GM19397 (cell line): ENCODE measurements around the gene IFI44L.

ENCODE experiments used
- ATAC-seq: cut with Tn5 transposase; IDR thresholded peaks from one replicate; pipeline ENCODE4 v1.9.1; 2021; ENCODE audit warnings: mild to moderate bottlenecking, moderate library complexity; ENCODE audit not compliant: unreplicated experiment

IFI44L gene

DNA sequence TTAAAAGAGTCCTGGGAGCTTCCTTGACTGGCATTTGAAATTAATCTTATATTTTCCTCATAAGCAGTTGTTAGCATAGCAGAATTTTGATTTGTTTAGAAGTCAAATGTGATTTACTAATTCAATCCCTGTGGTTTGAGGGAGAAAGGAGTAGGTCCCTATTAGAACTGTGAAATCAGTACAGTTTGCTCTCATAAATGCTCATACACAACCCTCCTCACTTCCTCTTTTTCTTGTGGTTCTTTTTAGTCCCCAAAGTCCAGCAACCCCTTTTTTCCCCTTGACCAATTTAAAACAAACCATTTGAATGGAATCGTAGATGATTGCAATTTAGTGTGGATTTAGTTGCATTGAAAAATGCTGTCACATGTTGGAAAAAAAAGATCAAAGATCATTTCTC lies 20.2 kb downstream of the IFI44L start:
- ATAC-seq = no peak

- ATAC-seq = no peak
These were observed 21.3 kb downstream of the IFI44L start for GRCh38 chr1:78641558-78641957.

GRCh38 chr1:78645723-78646122 lies 25.5 kb downstream of the IFI44L start:
- ATAC-seq = no peak

DNA sequence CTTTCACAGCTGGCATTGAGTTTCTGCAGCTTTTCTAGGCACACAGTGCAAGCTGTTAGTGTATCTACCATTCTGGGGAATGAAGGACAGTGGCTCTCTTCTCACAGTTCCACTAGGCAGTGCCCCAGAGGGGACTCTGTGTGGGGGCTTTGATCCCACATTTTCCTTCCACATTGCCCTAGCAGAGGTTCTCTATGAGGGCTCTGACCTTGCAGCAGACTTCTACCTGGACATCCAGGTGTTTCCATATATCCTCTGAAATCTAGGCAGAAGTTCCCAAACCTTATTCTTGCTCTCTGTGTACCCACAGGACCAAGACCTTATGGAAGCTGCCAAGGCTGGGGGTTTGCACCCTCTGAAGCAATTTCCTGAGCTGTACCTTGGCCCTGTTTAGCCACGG lies 27.0 kb downstream of the IFI44L start:
- no peak for ATAC-seq

GRCh38 chr1:78649628-78650027 lies 29.4 kb downstream of the IFI44L start, which contains the start of gene IFI44:
TSS of gene IFI44 (plus strand) at chr1:78649831. CDS start at chr1:78650196, 365 bp downstream.
- peak; percentile 72 for ATAC-seq

- no peak for ATAC-seq
These were observed 29.9 kb downstream of the IFI44L start for GRCh38 chr1:78650114-78650660.

DNA sequence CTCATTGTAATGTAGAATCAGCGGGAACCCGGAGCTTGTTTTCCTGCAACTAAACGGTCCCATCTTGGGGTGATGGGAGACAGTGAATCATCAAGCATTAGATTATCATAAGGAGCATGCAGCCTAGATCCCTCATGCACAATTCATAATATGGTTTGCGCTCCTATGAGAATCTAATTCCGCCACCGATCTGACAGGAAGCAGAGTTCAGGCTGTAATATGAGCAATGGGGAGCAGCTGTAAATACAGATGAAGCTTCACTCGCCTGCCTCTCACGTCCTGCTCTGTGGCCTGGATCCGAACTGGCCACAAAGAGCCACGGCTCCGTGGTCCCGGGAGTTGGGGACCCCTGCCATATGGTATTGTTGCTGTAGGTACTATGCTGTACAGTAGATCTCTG lies 31.0 kb downstream of the IFI44L start:
- no peak for ATAC-seq

DNA sequence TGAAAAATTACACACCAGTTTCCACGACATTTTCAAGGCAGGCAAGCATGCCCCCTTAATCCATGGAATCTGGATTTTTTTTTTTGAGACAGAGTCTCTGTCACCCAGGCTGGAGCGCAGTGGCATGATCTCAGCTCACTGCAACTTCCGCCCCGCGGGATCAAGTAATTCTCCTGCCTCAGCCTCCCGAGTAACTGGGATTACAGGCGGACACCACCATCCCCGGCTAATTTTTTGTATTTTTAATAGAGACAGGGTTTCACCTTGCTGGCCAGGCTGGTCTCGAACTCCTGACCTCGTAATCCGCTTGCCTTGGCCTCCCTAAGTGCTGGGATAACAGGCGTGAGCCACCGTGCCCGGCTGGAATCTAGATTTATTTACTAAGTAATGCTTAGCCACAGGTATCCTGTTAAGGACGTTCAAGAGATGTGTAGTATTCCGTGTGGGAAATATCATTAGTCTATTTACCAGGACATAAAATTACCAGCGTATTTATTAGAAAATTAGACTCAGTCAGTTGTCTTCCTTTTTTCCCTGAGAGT lies 31.8 kb downstream of the IFI44L start:
- no peak for ATAC-seq

GRCh38 chr1:78658901-78659300 lies 38.7 kb downstream of the IFI44L start:
- no peak for ATAC-seq

DNA sequence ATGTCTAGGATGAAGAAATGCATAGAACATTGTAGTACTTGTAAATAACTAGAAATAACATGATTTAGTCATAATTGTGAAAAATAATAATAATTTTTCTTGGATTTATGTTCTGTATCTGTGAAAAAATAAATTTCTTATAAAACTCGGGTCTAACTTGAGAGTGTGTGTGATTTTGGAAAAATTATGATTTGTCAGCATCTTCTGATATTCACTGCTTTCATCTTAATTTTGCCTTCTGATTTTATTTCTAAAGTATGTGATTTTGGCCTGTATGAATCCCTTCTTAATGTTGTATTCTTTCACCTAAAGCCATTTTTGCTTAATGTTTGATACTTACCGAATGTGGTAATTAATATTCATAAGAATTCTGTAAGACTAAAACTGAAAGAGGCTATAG lies 43.7 kb downstream of the IFI44L start:
- no peak for ATAC-seq

DNA sequence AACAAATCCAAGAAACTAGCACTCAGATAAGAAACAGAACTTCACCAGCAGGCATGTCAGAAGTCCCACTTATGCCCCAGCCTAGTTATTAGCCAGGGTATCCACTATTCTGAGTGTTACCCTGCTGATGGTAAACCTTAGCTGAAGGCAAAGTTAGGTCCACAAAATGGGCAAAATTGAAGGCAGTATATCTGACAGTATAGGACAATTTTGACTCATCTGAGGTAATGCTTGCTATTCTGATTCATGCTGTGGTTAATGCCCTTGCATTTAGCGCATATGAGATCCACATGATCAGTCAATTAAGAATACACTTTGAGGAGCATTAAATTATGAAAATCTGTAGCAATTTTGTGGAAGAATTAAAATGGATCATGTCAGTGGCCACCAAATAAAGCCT lies 44.5 kb downstream of the IFI44L start:
- no peak for ATAC-seq

DNA sequence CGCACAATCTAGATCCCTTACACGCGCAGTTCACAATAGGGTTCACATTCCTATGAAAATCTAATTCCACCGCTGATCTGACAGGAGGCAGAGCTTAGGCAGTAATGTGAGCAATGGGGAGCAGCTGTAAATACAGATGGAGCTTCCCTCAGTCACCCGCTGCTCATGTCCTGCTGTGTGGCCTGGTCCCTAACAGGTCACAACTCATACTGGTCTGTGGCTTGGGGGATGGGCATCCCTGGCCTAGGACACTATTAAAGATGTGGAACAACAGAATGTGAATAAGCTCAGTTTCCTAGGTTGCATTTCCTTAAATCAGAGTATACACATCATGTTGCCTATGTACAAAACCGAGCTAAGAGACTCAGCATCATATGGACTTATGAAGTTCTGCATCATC lies 45.6 kb downstream of the IFI44L start:
- no peak for ATAC-seq

- no peak for ATAC-seq
These were observed 47.7 kb downstream of the IFI44L start for GRCh38 chr1:78667939-78668338.

DNA sequence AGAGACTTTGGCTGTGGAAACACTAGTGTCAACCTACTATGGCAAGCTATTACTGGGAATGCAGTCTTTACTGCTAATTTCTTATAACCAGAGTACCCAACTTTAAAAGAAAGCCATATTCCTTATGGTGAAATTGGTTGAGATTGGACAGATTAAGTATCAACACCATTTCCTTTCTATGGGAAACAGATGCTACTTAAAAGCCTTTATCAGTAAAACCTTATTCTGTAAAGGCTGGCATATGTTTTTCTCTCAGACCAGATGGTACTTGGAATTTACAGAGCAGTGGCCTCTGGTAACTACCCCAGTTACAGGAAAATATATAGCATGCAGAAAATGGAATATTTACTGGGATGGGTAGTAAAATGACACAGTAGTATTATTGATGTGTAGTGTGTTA lies 48.2 kb downstream of the IFI44L start:
- ATAC-seq = no peak

GRCh38 chr1:78672428-78672827 lies 52.2 kb downstream of the IFI44L start:
- ATAC-seq = no peak

GRCh38 chr1:78673120-78673519 lies 52.9 kb downstream of the IFI44L start:
- ATAC-seq = no peak

GRCh38 chr1:78676347-78676982 lies 56.2 kb downstream of the IFI44L start:
- ATAC-seq = peak; percentile 37

- no peak for ATAC-seq
These were observed 56.7 kb downstream of the IFI44L start for GRCh38 chr1:78676993-78677392.

- ATAC-seq = no peak
These were observed 57.5 kb downstream of the IFI44L start for GRCh38 chr1:78677788-78678187.

DNA sequence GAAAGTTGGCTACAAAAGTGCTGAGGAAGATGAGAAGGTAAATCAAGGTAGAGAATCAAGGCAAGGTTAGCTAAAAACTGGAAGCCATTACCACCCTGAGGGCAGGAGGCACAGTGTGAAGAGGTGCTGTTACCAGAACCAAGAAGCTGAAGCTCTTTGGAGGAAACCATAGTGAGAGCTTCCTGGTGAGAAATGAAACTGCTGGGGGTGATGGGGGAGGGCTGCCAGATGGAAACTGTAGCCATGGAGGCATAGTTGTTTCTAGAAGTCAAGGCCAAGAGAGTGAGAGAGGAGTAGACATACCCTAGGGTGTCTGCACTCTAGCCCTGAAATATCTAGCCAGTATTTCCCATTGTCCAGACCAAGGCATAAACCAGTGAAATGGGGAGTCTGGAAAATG lies 58.1 kb downstream of the IFI44L start:
- ATAC-seq = peak; percentile 79

DNA sequence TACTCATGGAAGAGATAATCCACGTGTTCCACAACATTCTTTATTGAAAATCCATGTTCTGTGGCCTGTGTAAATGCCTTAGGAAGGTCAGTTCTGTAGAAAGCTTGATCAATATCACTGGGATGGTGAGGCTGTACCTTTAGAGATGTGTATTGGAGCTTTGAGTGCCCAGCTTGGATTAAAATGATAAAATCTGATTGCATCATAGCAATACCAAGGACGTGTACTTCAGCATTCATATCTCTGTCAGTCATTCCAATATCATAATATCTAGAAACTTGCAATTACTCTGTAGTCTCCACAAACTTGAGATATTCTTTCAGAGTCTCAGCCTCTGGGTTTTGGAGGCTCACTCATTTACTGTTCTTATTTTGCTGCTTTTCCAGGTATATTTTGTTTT lies 61.0 kb downstream of the IFI44L start:
- ATAC-seq = no peak

DNA sequence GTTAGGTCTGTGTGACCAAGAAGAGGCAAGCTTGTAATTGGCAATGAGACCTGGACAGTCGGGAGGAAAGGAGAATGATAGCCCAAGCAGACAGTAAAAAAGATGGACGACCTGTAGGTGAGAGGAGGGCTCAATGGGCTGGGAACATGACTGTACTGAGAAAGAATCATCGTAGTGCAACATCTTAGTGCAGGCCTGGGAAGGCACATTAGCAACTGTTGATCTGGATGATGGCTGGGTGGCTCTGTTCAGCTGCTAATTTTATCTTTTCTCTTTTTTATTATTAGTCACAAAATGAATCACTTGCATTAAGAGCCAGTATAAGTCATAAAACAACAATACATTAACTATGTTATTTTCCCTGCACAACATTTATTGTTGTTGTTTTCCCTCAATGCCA lies 62.2 kb downstream of the IFI44L start:
- ATAC-seq = no peak

DNA sequence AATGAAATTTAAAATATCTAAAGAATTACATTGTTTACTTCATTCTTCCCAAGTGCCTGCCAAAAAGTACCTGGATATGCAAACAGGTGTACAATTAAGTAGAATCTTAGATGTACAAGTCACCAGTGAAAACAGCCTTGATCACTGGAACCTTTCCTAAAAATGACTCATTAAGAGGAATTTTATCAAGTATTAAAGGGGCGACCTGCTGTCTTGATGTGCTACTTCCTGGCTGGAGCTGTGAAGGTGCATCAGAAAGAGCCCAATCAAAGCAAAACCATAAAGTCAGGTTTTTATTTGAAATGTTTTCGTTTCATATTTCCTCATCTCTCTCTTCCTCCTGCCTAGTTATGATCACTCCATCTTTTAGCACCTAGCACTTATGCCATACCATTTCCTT lies 62.8 kb downstream of the IFI44L start:
- ATAC-seq = no peak
